GM18870 (cell line): ENCODE results near the gene CNIH4.
"Not testable (repeated sequence)": the region's sequence is repeated elsewhere in the genome, so short reads cannot be mapped to it uniquely, and the experiment has no call there.

ENCODE experiments used
- ATAC-seq: cut with Tn5 transposase; IDR thresholded peaks from one replicate; pipeline ENCODE4 v1.9.1; 2021; ENCODE audit warnings: moderate library complexity; ENCODE audit not compliant: unreplicated experiment

The CNIH4 gene

DNA sequence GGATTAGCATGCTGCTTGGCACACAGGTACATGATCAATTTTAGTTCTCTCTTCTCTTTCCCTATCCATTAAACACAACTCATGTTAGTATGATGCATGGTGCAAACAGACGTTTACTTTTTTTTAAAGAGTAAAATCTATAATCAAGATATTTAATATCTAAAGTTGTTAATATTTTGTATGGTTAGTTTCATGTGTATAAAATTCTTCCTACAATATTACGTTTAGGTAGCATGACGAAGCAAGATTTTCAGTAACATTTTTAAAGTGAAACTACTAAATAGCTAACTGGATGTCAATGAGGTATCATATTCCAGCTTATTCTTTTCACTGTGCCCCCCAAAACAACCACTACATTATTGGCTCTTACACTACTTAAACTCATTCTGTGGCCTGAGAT is 36.6 kb downstream of the CNIH4 start:
- ATAC-seq, result no peak

DNA sequence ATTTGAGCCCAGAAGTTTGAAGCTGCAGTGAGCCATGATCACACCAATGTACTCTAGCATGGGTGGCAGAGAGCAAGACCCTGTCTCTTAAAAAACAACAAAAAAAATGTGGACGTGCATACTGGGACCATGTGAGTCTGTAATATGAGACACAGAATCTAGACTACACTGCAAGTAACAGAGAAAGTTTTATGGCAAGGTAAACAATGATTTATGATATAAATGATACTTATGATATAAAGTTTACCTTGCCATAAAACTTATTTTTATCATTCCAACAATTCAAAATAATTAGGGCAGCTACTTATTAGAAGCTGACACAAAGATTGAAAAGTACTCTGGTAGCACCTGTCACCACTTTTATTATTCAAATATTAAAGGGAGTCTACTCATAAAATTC is 43.2 kb downstream of the CNIH4 start:
- ATAC-seq, result no peak

GRCh38 chr1:224402472-224403036 is 45.9 kb downstream of the CNIH4 start:
- ATAC-seq, result no peak

DNA sequence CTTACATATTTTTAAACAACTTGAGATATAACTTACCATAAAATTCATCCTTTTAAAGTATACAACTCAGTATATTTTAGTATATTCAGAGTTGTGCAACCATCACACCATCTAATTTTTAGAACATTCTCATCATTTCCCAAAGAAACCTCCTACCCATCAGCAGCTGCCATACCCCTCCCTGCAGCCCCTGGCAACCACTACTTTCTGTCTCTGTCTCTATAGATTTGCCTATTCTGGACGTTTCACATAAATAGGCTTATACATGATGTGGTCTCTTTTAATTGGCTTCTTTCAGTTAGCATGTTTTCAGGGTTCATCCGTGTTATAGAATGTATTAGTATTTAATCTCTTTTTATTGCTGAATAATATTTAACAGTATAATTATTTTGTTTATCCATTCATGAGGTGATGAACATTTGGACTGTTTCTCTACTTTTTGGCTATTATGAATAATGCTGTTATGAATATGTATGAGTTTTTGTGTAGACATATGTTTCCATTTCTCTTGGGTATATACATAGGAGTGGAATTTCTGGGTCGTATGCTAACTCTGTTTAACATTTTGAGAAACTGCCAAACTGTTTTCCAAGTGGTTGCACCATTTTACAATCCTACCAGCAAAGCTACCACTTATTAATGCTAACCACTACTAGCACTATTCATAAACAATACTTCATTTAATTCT is 48.4 kb downstream of the CNIH4 start:
- no peak for ATAC-seq

- ATAC-seq, result no peak
Measured at GRCh38 chr1:224405604-224405970, 48.9 kb downstream of the CNIH4 start.

DNA sequence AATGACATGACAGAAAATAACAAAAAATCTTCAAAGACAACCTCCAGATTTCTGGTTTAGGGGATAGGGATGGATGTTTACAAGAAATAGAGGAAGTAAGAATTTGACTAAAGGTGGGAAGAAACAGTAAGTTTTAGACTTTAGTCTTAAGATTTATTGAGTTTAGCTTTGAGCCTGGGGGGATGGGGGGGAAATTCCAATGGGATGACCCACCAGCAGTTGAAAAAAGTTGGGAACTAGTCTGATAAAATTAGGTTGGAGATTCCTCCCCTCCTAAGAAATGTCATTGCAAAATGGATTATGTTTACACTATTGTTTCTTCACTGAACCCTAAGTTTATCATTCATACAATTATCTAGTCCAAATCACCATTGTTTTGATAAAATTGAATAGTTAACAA is 49.5 kb downstream of the CNIH4 start:
- ATAC-seq, result no peak

- ATAC-seq, result no peak
Measured at GRCh38 chr1:224407571-224408293, 51.1 kb downstream of the CNIH4 start.

DNA sequence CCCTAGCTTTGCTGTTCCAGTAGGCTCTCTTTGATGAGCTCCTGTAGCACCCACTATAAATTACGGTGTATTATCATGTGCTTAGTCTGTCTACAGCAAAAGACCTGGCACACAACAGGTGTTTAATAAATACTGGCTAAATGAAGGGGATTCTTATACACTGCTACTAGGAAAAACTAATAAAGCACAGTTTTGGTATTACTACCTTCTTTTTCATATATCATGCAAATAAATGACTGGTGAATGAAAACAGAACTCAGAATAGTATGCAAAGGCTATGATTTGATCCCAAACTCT is 51.6 kb downstream of the CNIH4 start:
- no peak for ATAC-seq

DNA sequence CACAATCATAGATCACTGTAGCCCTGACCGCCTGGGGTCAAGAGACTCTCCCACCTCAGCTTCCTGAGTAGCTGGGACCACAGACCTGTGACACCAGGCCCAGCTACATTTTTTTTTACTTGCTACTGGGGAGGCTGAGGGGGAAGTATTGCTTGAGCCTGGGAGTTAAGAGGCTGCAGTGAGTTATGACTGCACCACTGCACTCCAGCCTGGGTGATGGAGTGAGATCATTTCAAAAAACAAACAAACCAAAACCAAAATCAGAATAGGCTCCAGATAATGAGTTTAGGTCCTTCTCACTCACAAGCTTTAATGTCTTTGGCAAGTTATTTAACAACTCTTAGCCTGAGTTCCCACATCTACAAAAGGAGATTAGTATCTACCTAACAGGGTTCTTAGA is 55.1 kb downstream of the CNIH4 start:
- no peak for ATAC-seq

DNA sequence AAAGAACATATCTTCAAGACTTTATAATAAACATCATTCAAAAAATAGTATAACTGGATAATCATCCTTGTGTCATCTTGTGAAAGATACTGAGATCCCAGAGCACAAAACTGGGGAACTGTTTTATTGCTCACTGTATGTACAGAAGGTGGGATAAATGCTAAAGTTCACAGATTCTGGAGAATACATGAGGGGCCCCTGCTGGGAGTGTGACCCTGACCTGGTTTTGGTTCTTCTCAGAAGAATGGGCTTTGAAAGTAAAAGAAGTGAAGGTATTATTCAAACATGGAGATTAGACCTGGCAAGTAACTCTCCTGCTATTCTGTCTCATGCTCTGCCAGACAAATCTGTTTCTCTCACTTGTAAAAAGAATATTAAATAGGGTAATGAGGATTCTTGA is 63.4 kb downstream of the CNIH4 start:
- ATAC-seq, result no peak

- ATAC-seq, result no peak
Measured at GRCh38 chr1:224425279-224425884, 68.7 kb downstream of the CNIH4 start.

DNA sequence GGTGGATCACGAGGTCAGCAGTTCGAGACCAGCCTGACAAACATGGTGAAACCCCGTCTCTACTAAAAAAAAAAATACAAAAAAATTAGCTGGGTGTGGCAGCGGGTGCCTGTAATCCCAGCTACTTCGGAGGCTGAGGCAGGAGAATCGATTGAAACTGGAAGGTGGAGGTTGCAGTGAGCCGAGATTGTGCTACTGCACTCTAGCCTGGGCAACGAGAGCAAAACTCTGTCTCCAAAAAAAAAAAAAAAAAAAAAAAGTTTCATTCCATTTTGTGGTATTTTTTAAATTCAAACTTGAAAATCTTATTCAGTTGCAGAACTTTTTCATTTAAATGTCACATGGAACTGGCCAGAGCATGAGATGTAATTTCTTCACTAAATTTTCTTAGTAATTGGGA is 70.2 kb downstream of the CNIH4 start:
- ATAC-seq, result not testable (repeated sequence)

- ATAC-seq, result no peak
Measured at GRCh38 chr1:224427346-224427745, 70.7 kb downstream of the CNIH4 start.

DNA sequence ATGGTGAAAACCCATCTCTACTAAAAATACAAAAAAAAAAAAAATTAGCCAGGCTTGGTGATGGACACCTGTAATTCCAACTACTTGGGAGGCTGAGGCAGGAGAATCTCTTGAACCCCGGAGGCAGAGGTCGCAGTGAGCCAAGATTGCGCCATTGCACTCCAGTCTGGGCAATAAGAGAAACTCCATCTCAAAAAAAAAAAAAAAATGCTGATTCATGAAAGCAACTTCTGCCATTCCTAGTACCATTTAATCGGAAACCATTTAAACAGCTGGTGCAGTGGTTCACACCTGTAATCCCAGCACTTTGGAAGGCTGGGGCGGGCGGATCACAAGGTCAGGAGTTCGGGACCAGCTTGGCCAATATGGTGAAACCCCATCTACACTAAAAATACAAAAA is 72.0 kb downstream of the CNIH4 start:
- not testable (repeated sequence) for ATAC-seq
